GM12892 (cell line): ENCODE results near the gene GFOD2.

Source experiments
- POLR2A ChIP-seq: IDR thresholded peaks from 2 replicates; pipeline ENCODE4 v1.6.1; 2011; ENCODE audit warnings: low read depth, low read length, control low read depth
- POLR2AphosphoS5 ChIP-seq: IDR thresholded peaks from 2 replicates; pipeline ENCODE4 v1.6.1; 2011; ENCODE audit warnings: low read depth, low read length, control low read depth
- TAF1 ChIP-seq: IDR thresholded peaks from 2 replicates; pipeline ENCODE4 v1.6.1; 2011; ENCODE audit warnings: low read depth, mild to moderate bottlenecking, control low read depth, low read length, borderline replicate concordance

- TF ChIP-seq POLR2A: no peak
- no peak for TF ChIP-seq POLR2AphosphoS5
- no peak for TF ChIP-seq TAF1
These were observed 8.5 kb downstream of the GFOD2 start for GRCh38 chr16:67710607-67711006.
